ENCODE data around the gene ZNF516. TPM values are rescaled to one million over a fixed set of nuclear protein-coding genes. Genes with fewer than 3 reads are reported as not detected.
A peak's percentile ranks its signal among the peaks of the same experiment; 100 is the strongest.

The ZNF516 gene
- total RNA-seq, 4 donors from 2014 or later, result 34.4 to 57.3 (median 39.5) TPM

- no peak for DNase-seq (ENCODE audit: low spot score in 2 of 2)
- intact Hi-C loops (cut with DNase I; ENCODE audit: low total_unique reads), result no loop called here
- 68 to 81% methylated on average over 17 of the region's 17 CpGs for WGBS, 2 donors
- H3K4me3 ChIP-seq (ENCODE audit: low read depth, poor library complexity, severe bottlenecking), result no peak overlapping the region
- TF ChIP-seq, protein P1, sequence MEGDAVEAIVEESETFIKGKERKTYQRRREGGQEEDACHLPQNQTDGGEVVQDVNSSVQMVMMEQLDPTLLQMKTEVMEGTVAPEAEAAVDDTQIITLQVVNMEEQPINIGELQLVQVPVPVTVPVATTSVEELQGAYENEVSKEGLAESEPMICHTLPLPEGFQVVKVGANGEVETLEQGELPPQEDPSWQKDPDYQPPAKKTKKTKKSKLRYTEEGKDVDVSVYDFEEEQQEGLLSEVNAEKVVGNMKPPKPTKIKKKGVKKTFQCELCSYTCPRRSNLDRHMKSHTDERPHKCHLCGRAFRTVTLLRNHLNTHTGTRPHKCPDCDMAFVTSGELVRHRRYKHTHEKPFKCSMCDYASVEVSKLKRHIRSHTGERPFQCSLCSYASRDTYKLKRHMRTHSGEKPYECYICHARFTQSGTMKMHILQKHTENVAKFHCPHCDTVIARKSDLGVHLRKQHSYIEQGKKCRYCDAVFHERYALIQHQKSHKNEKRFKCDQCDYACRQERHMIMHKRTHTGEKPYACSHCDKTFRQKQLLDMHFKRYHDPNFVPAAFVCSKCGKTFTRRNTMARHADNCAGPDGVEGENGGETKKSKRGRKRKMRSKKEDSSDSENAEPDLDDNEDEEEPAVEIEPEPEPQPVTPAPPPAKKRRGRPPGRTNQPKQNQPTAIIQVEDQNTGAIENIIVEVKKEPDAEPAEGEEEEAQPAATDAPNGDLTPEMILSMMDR (IDR thresholded peaks at IDR 0.05), result no peak
- no peak for TF ChIP-seq POLR2A (IDR thresholded peaks at IDR 0.05)
Observed at GRCh38 chr18:76390452-76391035, 104.5 kb downstream of the ZNF516 start.

DNA sequence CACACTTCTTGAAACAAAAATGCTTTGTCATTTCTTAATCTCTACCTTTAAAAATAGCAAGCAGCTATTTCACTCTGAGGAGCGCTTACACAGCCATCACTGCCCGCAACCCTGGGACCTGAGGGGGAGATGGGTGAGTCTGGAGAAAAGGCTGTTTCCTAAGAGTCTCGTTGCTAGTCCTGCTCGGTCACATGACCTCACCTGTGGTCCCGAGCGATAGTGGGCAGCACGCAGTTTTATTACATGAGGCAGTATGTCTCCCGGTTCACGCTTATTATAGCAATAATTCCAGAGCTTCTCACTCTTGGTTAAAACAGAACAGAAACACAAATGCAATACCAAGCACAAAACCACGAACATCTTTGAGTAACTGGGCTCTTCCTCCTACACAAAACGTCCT, 105.3 kb downstream of the ZNF516 start:
- DNase-seq (ENCODE audit: low spot score in 2 of 2), result peak in 1 of 2 donors; percentile 34
- H3K4me3 ChIP-seq (ENCODE audit: low read depth, poor library complexity, severe bottlenecking), result no peak overlapping the region
- WGBS, 2 donors, result 72 to 82% methylated on average over 11 of the region's 11 CpGs
- no peak for TF ChIP-seq POLR2A (IDR thresholded peaks at IDR 0.05)
- TF ChIP-seq, protein P1 (IDR thresholded peaks at IDR 0.05), result no peak
- intact Hi-C loops (cut with DNase I; ENCODE audit: low total_unique reads), result no loop called here

DNA sequence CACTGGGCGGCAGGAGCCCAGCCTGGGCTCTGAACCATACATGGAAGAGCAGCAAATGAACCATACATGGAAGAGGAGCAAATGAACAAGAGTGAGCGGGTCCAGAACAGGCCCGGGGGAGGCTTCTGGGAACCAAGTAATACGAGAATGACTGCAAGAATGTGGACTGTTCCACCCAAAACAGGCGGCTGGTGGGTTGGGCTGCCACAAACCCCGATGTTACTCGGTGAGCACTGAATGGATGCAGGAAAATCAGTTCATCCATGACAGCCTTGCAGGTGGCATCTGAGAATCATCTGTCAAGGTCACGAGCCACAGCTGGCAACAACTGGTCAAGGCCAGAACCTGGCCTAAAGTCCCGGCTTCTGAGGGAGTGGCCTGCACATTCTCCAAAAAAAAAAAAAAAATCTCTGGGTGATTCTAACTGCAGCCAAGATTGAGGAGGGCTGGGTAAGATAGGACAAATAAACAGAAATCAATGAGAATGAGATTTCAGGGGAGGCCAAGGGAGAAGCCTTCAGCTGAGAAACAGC, 106.1 kb downstream of the ZNF516 start:
- WGBS, 2 donors, result 82 to 86% methylated on average over 9 of the region's 9 CpGs
- TF ChIP-seq, protein P1 (IDR thresholded peaks at IDR 0.05), result no peak
- TF ChIP-seq POLR2A (IDR thresholded peaks at IDR 0.05), result no peak
- DNase-seq (ENCODE audit: low spot score in 2 of 2), result no peak
- intact Hi-C loops (cut with DNase I; ENCODE audit: low total_unique reads), result no loop called here
- no peak overlapping the region for H3K4me3 ChIP-seq (ENCODE audit: low read depth, poor library complexity, severe bottlenecking)

GRCh38 chr18:76388261-76388660, 106.8 kb downstream of the ZNF516 start:
- intact Hi-C loops (cut with DNase I; ENCODE audit: low total_unique reads), result no loop called here
- no peak overlapping the region for H3K4me3 ChIP-seq (ENCODE audit: low read depth, poor library complexity, severe bottlenecking)
- no peak for DNase-seq (ENCODE audit: low spot score in 2 of 2)
- WGBS, 2 donors, result 89 to 95% methylated on average over 7 of the region's 7 CpGs
- no peak for TF ChIP-seq POLR2A (IDR thresholded peaks at IDR 0.05)
- TF ChIP-seq, protein P1 (IDR thresholded peaks at IDR 0.05), result no peak

- 90 to 91% methylated on average over 8 of the region's 8 CpGs for WGBS, 2 donors
- intact Hi-C loops (cut with DNase I; ENCODE audit: low total_unique reads), result no loop called here
- no peak overlapping the region for H3K4me3 ChIP-seq (ENCODE audit: low read depth, poor library complexity, severe bottlenecking)
- DNase-seq (ENCODE audit: low spot score in 2 of 2), result no peak
- no peak for TF ChIP-seq POLR2A (IDR thresholded peaks at IDR 0.05)
- TF ChIP-seq, protein P1 (IDR thresholded peaks at IDR 0.05), result no peak
Observed at GRCh38 chr18:76387608-76388007, 107.4 kb downstream of the ZNF516 start.

DNA sequence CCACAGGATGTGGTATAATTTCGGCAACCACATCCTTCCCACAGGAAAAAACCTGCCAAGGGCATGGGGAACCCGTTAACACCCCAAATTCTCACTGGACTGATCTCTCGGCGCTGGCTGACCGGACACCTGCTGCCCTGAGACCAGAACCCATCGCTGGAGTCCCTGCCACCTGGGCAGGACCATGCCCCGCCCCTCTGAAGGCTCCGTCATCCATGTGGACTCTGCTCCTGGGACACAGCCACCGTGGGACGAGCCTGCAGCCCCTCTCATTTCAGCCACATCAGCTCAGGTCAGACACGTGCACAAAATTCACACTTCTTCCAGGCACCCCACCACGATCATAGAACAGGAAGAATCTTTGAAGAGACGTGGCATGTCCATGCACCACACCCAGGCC, 108.2 kb downstream of the ZNF516 start:
- intact Hi-C loops (cut with DNase I; ENCODE audit: low total_unique reads), result no loop called here
- DNase-seq (ENCODE audit: low spot score in 2 of 2), result no peak
- no peak overlapping the region for H3K4me3 ChIP-seq (ENCODE audit: low read depth, poor library complexity, severe bottlenecking)
- 72 to 84% methylated on average over 13 of the region's 13 CpGs for WGBS, 2 donors
- TF ChIP-seq, protein P1 (IDR thresholded peaks at IDR 0.05), result no peak
- TF ChIP-seq POLR2A (IDR thresholded peaks at IDR 0.05), result no peak
